ENCODE measurements around the gene OPRD1.

DNA sequence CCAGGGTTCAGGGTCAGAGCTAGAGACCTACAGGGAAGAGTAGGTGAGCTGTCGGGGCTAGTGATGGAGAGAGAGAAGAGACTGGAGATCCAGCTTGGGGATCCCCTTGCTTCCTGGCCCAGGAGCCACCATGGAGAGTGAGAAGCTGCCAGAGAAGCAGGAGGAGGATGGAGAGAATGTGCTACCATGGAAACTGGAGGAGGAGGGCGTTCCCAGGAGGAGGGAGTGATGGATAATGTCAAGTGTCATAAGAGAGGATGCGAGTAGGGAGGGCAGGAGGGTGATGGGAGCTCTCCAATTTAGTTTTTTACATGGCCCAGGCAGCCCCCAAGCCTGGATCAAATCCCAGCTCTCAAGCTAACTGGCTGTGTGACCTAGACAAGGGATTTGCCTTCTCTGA, 55.9 kb downstream of the OPRD1 start:
- no peak for TF ChIP-seq JUND (IDR thresholded peaks at IDR 0.05)
- TF ChIP-seq NR2F2 (IDR thresholded peaks at IDR 0.05): no peak
- TF ChIP-seq, protein P1, sequence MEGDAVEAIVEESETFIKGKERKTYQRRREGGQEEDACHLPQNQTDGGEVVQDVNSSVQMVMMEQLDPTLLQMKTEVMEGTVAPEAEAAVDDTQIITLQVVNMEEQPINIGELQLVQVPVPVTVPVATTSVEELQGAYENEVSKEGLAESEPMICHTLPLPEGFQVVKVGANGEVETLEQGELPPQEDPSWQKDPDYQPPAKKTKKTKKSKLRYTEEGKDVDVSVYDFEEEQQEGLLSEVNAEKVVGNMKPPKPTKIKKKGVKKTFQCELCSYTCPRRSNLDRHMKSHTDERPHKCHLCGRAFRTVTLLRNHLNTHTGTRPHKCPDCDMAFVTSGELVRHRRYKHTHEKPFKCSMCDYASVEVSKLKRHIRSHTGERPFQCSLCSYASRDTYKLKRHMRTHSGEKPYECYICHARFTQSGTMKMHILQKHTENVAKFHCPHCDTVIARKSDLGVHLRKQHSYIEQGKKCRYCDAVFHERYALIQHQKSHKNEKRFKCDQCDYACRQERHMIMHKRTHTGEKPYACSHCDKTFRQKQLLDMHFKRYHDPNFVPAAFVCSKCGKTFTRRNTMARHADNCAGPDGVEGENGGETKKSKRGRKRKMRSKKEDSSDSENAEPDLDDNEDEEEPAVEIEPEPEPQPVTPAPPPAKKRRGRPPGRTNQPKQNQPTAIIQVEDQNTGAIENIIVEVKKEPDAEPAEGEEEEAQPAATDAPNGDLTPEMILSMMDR (IDR thresholded peaks at IDR 0.05; ENCODE audit: low read depth, low read length, missing input control): no peak
- TF ChIP-seq, protein P2, sequence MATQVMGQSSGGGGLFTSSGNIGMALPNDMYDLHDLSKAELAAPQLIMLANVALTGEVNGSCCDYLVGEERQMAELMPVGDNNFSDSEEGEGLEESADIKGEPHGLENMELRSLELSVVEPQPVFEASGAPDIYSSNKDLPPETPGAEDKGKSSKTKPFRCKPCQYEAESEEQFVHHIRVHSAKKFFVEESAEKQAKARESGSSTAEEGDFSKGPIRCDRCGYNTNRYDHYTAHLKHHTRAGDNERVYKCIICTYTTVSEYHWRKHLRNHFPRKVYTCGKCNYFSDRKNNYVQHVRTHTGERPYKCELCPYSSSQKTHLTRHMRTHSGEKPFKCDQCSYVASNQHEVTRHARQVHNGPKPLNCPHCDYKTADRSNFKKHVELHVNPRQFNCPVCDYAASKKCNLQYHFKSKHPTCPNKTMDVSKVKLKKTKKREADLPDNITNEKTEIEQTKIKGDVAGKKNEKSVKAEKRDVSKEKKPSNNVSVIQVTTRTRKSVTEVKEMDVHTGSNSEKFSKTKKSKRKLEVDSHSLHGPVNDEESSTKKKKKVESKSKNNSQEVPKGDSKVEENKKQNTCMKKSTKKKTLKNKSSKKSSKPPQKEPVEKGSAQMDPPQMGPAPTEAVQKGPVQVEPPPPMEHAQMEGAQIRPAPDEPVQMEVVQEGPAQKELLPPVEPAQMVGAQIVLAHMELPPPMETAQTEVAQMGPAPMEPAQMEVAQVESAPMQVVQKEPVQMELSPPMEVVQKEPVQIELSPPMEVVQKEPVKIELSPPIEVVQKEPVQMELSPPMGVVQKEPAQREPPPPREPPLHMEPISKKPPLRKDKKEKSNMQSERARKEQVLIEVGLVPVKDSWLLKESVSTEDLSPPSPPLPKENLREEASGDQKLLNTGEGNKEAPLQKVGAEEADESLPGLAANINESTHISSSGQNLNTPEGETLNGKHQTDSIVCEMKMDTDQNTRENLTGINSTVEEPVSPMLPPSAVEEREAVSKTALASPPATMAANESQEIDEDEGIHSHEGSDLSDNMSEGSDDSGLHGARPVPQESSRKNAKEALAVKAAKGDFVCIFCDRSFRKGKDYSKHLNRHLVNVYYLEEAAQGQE (IDR thresholded peaks at IDR 0.05): no peak
